ENCODE results near the gene NR3C1. TPM values are rescaled to one million over a fixed set of nuclear protein-coding genes. Genes with fewer than 3 reads are reported as not detected.

NR3C1 gene
- total and polyA plus RNA-seq, 2 donors (not counting 1 experiment from before 2014, with no cell fraction given): 17.6 to 218 TPM

DNA sequence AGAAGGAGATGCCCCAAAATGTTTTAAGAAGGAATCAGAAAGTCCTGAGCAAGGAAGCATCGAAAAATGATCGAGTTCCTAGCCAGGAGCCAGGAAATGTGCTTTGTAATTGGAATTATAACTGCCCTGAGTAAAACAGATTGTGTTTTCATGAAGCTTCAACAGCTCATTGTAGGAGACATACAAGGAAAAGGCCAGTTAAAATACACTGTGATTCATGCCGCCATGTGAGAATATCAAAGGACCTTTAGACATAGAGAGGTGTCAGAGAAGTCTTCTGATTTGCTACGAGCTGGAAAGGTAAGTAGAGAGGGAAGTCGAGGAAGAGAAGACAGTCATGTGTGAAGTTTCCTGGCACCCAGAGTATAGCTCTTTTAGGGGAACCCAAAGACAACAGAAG lies 60.9 kb downstream of the NR3C1 start:
- H3K27ac Mint-ChIP-seq: no peak overlapping the region
- H3K79me2 ChIP-seq (ENCODE audit: control insufficient read depth, insufficient read depth, low read length): peaks cover 95% of the 10 kb centered on the region

More for the DNA sequence above, 60.9 kb downstream of the NR3C1 start:
- 100% methylated on average over 3 of the region's 5 CpGs for WGBS (ENCODE audit: insufficient coverage)
- Histone ChIP-seq H3K27ac (ENCODE audit: low read length in 2 of 2) (no peak overlapping the region), H3K4me1 (ENCODE audit: control insufficient read depth in 2 of 2, insufficient read depth in 2 of 2, low read length in 2 of 2) (peaks cover 7 to 18% of the 10 kb centered on the region in 2 donors), H3K27me3 (replicated peaks in 1 of 4; ENCODE audit: control extremely low read depth in 1 of 4, control insufficient read depth in 3 of 4, insufficient read depth in 4 of 4, low read length in 3 of 4) (no peaks in the 10 kb centered on the region), H4K20me1 (ENCODE audit: control insufficient read depth, insufficient read depth, low read length, poor library complexity, severe bottlenecking) (peaks cover 67% of the 10 kb centered on the region), H3K4me3 (ENCODE audit: control extremely low read depth in 1 of 5, extremely low read depth in 1 of 5, insufficient read depth in 1 of 5, low read depth in 2 of 5, low read length in 4 of 5) (no peak overlapping the region), H3K9me3 (ENCODE audit: control extremely low read depth in 1 of 3, control insufficient read depth in 2 of 3, insufficient read depth in 1 of 3, low read length in 2 of 3) (no peaks in the 10 kb centered on the region), H3K36me3 (replicated peaks in 1 of 2; ENCODE audit: control extremely low read depth in 1 of 2, control insufficient read depth in 1 of 2, extremely low read depth in 1 of 2, insufficient read depth in 2 of 2, low read length in 1 of 2) (no peaks in the 10 kb centered on the region), H3K4me2 (replicated peaks; ENCODE audit: low read depth, low read length, poor library complexity, severe bottlenecking) (no peak overlapping the region), H2AFZ (ENCODE audit: insufficient read depth, low read depth, low read length, poor library complexity, severe bottlenecking) (no peak overlapping the region), H3K9ac (ENCODE audit: low read length) (no peak overlapping the region)
- TF ChIP-seq EZH2 (IDR thresholded peaks at IDR 0.05; ENCODE audit: borderline replicate concordance, insufficient read depth, low read depth, low read length, poor library complexity, severe bottlenecking) (no peak), CTCF (IDR thresholded peaks at IDR 0.05) (no peak)
- no peak overlapping the region for H3K4me3 Mint-ChIP-seq
- ChIA-PET POLR2A (no interaction called here), CTCF (no interaction called here)
- no peaks in the 10 kb centered on the region for H3K9me3 Mint-ChIP-seq (ENCODE audit: insufficient read depth)
- intact Hi-C loops (cut with micrococcal nuclease): loop anchor here (10.0 kb wide), 1 partner anchor 52 kb away; no protein-coding TSS in a partner anchor
- H3K27me3 Mint-ChIP-seq: no peaks in the 10 kb centered on the region
- ATAC-seq (ENCODE audit: low read depth): no peak
- DNase-seq: no peak
- peaks cover 50% of the 10 kb centered on the region for H3K4me1 Mint-ChIP-seq
